GM21619 (cell line): ENCODE data around the gene PDE6A.
"Not testable (repeated sequence)": the region's sequence is repeated elsewhere in the genome, so short reads cannot be mapped to it uniquely, and the experiment has no call there.

Source experiments
- ATAC-seq: cut with Tn5 transposase; IDR thresholded peaks from one replicate; pipeline ENCODE4 v1.9.1; 2021; ENCODE audit not compliant: unreplicated experiment

PDE6A gene

GRCh38 chr5:149869411-149869821 is 75.2 kb downstream of the PDE6A start:
- no peak for ATAC-seq

- ATAC-seq: no peak
Observed at GRCh38 chr5:149865746-149866145, 78.8 kb downstream of the PDE6A start.

GRCh38 chr5:149863830-149864229 is 80.8 kb downstream of the PDE6A start:
- no peak for ATAC-seq

- ATAC-seq: no peak
Observed at GRCh38 chr5:149863176-149863575, 81.4 kb downstream of the PDE6A start.

- ATAC-seq: peak; percentile 93
Observed at GRCh38 chr5:149860801-149861322, 83.7 kb downstream of the PDE6A start.

- ATAC-seq: no peak
Observed at GRCh38 chr5:149859746-149860145, 84.8 kb downstream of the PDE6A start.

- not testable (repeated sequence) for ATAC-seq
Observed at GRCh38 chr5:149858481-149858880, 86.1 kb downstream of the PDE6A start.

GRCh38 chr5:149857499-149857898 is 87.1 kb downstream of the PDE6A start:
- ATAC-seq: no peak

GRCh38 chr5:149855366-149855765 is 89.2 kb downstream of the PDE6A start:
- ATAC-seq: no peak

- no peak for ATAC-seq
Observed at GRCh38 chr5:149854866-149855265, 89.7 kb downstream of the PDE6A start.

- ATAC-seq: no peak
Observed at GRCh38 chr5:149853701-149854100, 90.9 kb downstream of the PDE6A start.

- ATAC-seq: no peak
Observed at GRCh38 chr5:149853331-149853648, 91.3 kb downstream of the PDE6A start.

- ATAC-seq: peak; percentile 81
Observed at GRCh38 chr5:149852641-149853330, 91.8 kb downstream of the PDE6A start.

- no peak for ATAC-seq
Observed at GRCh38 chr5:149851211-149851610, 93.4 kb downstream of the PDE6A start.

- no peak for ATAC-seq
Observed at GRCh38 chr5:149849966-149850910, 94.4 kb downstream of the PDE6A start.

- no peak for ATAC-seq
Observed at GRCh38 chr5:149849280-149849965, 95.2 kb downstream of the PDE6A start.

- no peak for ATAC-seq
Observed at GRCh38 chr5:149847611-149848010, 97.0 kb downstream of the PDE6A start.

- no peak for ATAC-seq
Observed at GRCh38 chr5:149846021-149846420, 98.6 kb downstream of the PDE6A start.

- ATAC-seq: no peak
Observed at GRCh38 chr5:149845601-149846000, 99.0 kb downstream of the PDE6A start.

- no peak for ATAC-seq
Observed at GRCh38 chr5:149841851-149842793, 102.5 kb downstream of the PDE6A start.
